GM23338 (cell line): ENCODE results near the gene LARGE1. TPM values are rescaled to one million over a fixed set of nuclear protein-coding genes. Genes with fewer than 3 reads are reported as not detected.

Experiments
- ATAC-seq: fragments of 200-7000 bp; cut with Tn5 transposase; 3 replicates; pipeline ENCODE4 v1.9.1; 2020
- DNase-seq: peaks from one replicate; pipeline ENCODE4 v3.0.0-alpha.2; 2015; ENCODE audit warnings: low spot score
- H2AFZ ChIP-seq: fragments of 200-600 bp; sonication (generic); 2 replicates; pipeline ENCODE4 v1.8.0; 2016; ENCODE audit warnings: antibody characterized with exemption, mild to moderate bottlenecking, moderate library complexity
- H3F3A ChIP-seq: fragments of 200-600 bp; sonication (generic); replicated peaks from 2 replicates; pipeline ENCODE4 v1.8.0; 2017; ENCODE audit warnings: antibody characterized with exemption, mixed run types, low read depth
- H3K27ac ChIP-seq: fragments of 200-600 bp; sonication (generic); 2 replicates; pipeline ENCODE4 v1.6.1; 2016; ENCODE audit warnings: low read depth
- H3K27me3 ChIP-seq: fragments of 200-600 bp; sonication (generic); 2 replicates; pipeline ENCODE4 v1.8.0; 2016; ENCODE audit warnings: mild to moderate bottlenecking, mixed run types, moderate library complexity; ENCODE audit not compliant: insufficient read depth
- H3K36me3 ChIP-seq: fragments of 200-600 bp; sonication (generic); 2 replicates; pipeline ENCODE4 v1.8.0; 2016; ENCODE audit warnings: mild to moderate bottlenecking; ENCODE audit not compliant: insufficient read depth
- H3K4me1 ChIP-seq: fragments of 200-600 bp; sonication (generic); 2 replicates; pipeline ENCODE4 v1.8.0; 2016; ENCODE audit warnings: mild to moderate bottlenecking, moderate library complexity; ENCODE audit not compliant: insufficient read depth
- H3K4me2 ChIP-seq: fragments of 200-600 bp; sonication (generic); 2 replicates; pipeline ENCODE4 v1.7.1; 2017; ENCODE audit warnings: mixed run types
- H3K4me3 ChIP-seq: fragments of 200-600 bp; sonication (generic); 2 replicates; pipeline ENCODE4 v1.6.1; 2016; ENCODE audit warnings: mixed run types
- H3K79me2 ChIP-seq: fragments of 200-600 bp; sonication (generic); replicated peaks from 2 replicates; pipeline ENCODE4 v1.8.0; 2017; ENCODE audit warnings: mild to moderate bottlenecking; ENCODE audit not compliant: insufficient read depth
- H3K9me2 ChIP-seq: fragments of 200-600 bp; sonication (generic); 2 replicates; pipeline ENCODE4 v1.8.0; 2017; ENCODE audit not compliant: insufficient read depth
- H4K20me1 ChIP-seq: fragments of 200-600 bp; sonication (generic); replicated peaks from 2 replicates; pipeline ENCODE4 v1.8.0; 2017; ENCODE audit warnings: mild to moderate bottlenecking; ENCODE audit not compliant: insufficient read depth
- H3K27ac Mint-ChIP-seq: 2 replicates; pipeline ENCODE4 v1.8.0; 2020; ENCODE audit warnings: inconsistent platforms, mild to moderate bottlenecking, moderate library complexity, mixed read lengths
- H3K27me3 Mint-ChIP-seq: 3 replicates; pipeline ENCODE4 v1.8.0; 2022; ENCODE audit warnings: low read depth, mild to moderate bottlenecking, moderate library complexity, mixed read lengths, inconsistent platforms; ENCODE audit not compliant: insufficient read depth, poor library complexity
- H3K36me3 Mint-ChIP-seq: 3 replicates; pipeline ENCODE4 v1.8.0; 2021; ENCODE audit warnings: low read depth, mild to moderate bottlenecking, inconsistent platforms, moderate library complexity, mixed read lengths
- H3K4me1 Mint-ChIP-seq: 3 replicates; pipeline ENCODE4 v1.8.0; 2020; ENCODE audit warnings: mild to moderate bottlenecking, inconsistent platforms, mixed read lengths
- H3K4me3 Mint-ChIP-seq: 3 replicates; pipeline ENCODE4 v1.8.0; 2021; ENCODE audit warnings: moderate library complexity, mild to moderate bottlenecking, inconsistent platforms, mixed read lengths
- H3K9me3 Mint-ChIP-seq: 3 replicates; pipeline ENCODE4 v1.8.0; 2020; ENCODE audit warnings: moderate library complexity, mild to moderate bottlenecking, inconsistent platforms, mixed read lengths
- CREB1 ChIP-seq: fragments of 250-450 bp; sonication (Bioruptor Pico); IDR thresholded peaks from 2 replicates; pipeline ENCODE4 v1.5.0; 2020; ENCODE audit warnings: low read depth, mild to moderate bottlenecking, moderate library complexity
- CTCF ChIP-seq, 2 experiments: fragments of 200-600 bp in 1 of 2; sonication (generic) in 1 of 2; conservative IDR thresholded peaks; 2 replicates each; pipeline versions ENCODE4 v1.5.1 to v1.6.1; 2016 to 2017; ENCODE audit warnings: antibody characterized with exemption in 2 of 2, low read depth in 2 of 2, mild to moderate bottlenecking in 2 of 2, moderate library complexity in 1 of 2
- ETS1 ChIP-seq: IDR thresholded peaks from 2 replicates; pipeline ENCODE4 v1.6.1; 2016; ENCODE audit warnings: antibody characterized with exemption
- EZH2 ChIP-seq: fragments of 200-600 bp; sonication (generic); IDR thresholded peaks from one replicate; pipeline ENCODE4 v1.8.0; 2017; ENCODE audit warnings: antibody characterized with exemption, mild to moderate bottlenecking, low read depth; ENCODE audit not compliant: unreplicated experiment
- EZH2phosphoT487 ChIP-seq: fragments of 200-600 bp; sonication (generic); IDR thresholded peaks from one replicate; pipeline ENCODE4 v1.8.1; 2018; ENCODE audit warnings: antibody characterized with exemption; ENCODE audit not compliant: unreplicated experiment
- JUNB ChIP-seq: IDR thresholded peaks from one replicate; pipeline ENCODE4 v1.6.1; 2016; ENCODE audit warnings: antibody characterized with exemption; ENCODE audit not compliant: unreplicated experiment
- NANOG ChIP-seq: IDR thresholded peaks from 2 replicates; pipeline ENCODE4 v1.6.1; 2016; ENCODE audit warnings: antibody characterized with exemption, borderline replicate concordance
- POLR2AphosphoS5 ChIP-seq: IDR thresholded peaks from 2 replicates; pipeline ENCODE4 v1.6.1; 2016; ENCODE audit warnings: antibody characterized with exemption, low read depth
- REST ChIP-seq: IDR thresholded peaks from one replicate; pipeline ENCODE4 v1.6.1; 2018; ENCODE audit warnings: antibody characterized with exemption; ENCODE audit not compliant: unreplicated experiment
- STAT1 ChIP-seq: IDR thresholded peaks from one replicate; pipeline ENCODE4 v1.6.1; 2016; ENCODE audit warnings: antibody characterized with exemption; ENCODE audit not compliant: unreplicated experiment
- ZNF114 ChIP-seq: fragments of 250-450 bp; sonication (Bioruptor Pico); IDR thresholded peaks from 2 replicates; pipeline ENCODE4 v1.5.0; 2020; ENCODE audit warnings: mild to moderate bottlenecking, moderate library complexity
- ZNF331 ChIP-seq: fragments of 250-450 bp; sonication (Bioruptor Pico); IDR thresholded peaks from 2 replicates; pipeline ENCODE4 v1.5.0; 2020; ENCODE audit warnings: low read depth, mild to moderate bottlenecking, moderate library complexity
- ZNF462 ChIP-seq: fragments of 250-450 bp; sonication (Bioruptor Pico); IDR thresholded peaks from 2 replicates; pipeline ENCODE4 v1.5.0; 2020; ENCODE audit warnings: mild to moderate bottlenecking, moderate library complexity
- polyA plus RNA-seq: library from polyadenylated mRNA; unstranded; fragments of >200 nt; fragmentation: Nextera tagmentation; extraction: Ambion mirVana; gene quantifications from 2 replicates; pipeline ENCODE4 v1.2.1, GENCODE V29; 2016
- total RNA-seq: library from RNA; depleted of rRNA; stranded (reverse); fragments of >200 nt; shearing (Covaris generic); gene quantifications from 2 replicates; pipeline ENCODE4 v1.2.3, GENCODE V29; 2014

Gene LARGE1
- total and polyA plus RNA-seq, 2 experiments from 2014 or later: 12.8 to 75.6 TPM

- ATAC-seq (no peak), DNase-seq (no peak)
- Mint-ChIP-seq H3K9me3 (no peaks in the 10 kb centered on the region), H3K27ac (peak overlapping the region; percentile 83), H3K36me3 (peaks cover 9% of the 10 kb centered on the region), H3K27me3 (peaks cover 6% of the 10 kb centered on the region), H3K4me1 (peaks cover 86% of the 10 kb centered on the region), H3K4me3 (no peak overlapping the region)
- Histone ChIP-seq H3K4me3 (no peak overlapping the region), H3K4me1 (peaks cover 84% of the 10 kb centered on the region), H3K36me3 (0 out of 2 replicates have a peak, but pooled peaks cover 3% of the 10 kb centered on the region), H3K79me2 (peaks cover 96% of the 10 kb centered on the region), H3K9me2 (no peaks in the 10 kb centered on the region), H4K20me1 (peaks cover 11% of the 10 kb centered on the region; the same call in 1 of the 2 replicates), H3F3A (no peaks in the 10 kb centered on the region), H3K27ac (no peak overlapping the region), H3K4me2 (0 out of 2 replicates have a peak overlapping the region, but pooled peaks have one; percentile 29), H2AFZ (no peak overlapping the region), H3K27me3 (no peaks in the 10 kb centered on the region)
- no peak for TF ChIP-seq CTCF (conservative IDR thresholded peaks at IDR 0.05; ENCODE audit: low read depth in 2 of 2)
- no peak for TF ChIP-seq ZNF462 (CRISPR knock-in tag)
- no peak for TF ChIP-seq POLR2AphosphoS5
- TF ChIP-seq CREB1 (CRISPR knock-in tag): no peak
- TF ChIP-seq NANOG: no peak
- no peak for TF ChIP-seq STAT1
- no peak for TF ChIP-seq JUNB
- no peak for TF ChIP-seq EZH2
- no peak for TF ChIP-seq EZH2phosphoT487
- no peak for TF ChIP-seq ZNF331
- no peak for TF ChIP-seq ETS1
- no peak for TF ChIP-seq REST
- no peak for TF ChIP-seq ZNF114 (CRISPR knock-in tag)
These were observed 77.7 kb downstream of the LARGE1 start for GRCh38 chr22:33842421-33843094.
